GM10248 (cell line): Measurements from ENCODE around the gene AP3S2.

Source experiments
- CTCF ChIA-PET: fragments of 300-600 bp; sonication (Branson Sonifier 250); formaldehyde crosslinking; extraction: SDS; loops from one replicate; lab custom pipeline; 2021; ENCODE audit warnings: antibody characterized with exemption; lab: Yijun Ruan, JAX
- POLR2A ChIA-PET: fragments of 350-650 bp; sonication (Branson Sonifier 250); formaldehyde crosslinking; extraction: SDS; loops from one replicate; lab custom pipeline; 2020; ENCODE audit warnings: antibody characterized with exemption; lab: Yijun Ruan, JAX
- DNase-seq: peaks from one replicate; pipeline ENCODE4 v3.0.0; 2012; ENCODE audit errors: extremely low spot score
- CTCF ChIP-seq: IDR thresholded peaks from 2 replicates; pipeline ENCODE4 v1.5.1; 2012; ENCODE audit warnings: mild to moderate bottlenecking, low read depth; ENCODE audit errors: extremely low read depth, missing control alignments, control extremely low read depth

The AP3S2 gene

GRCh38 chr15:89932880-89933279, 39.1 kb upstream of the AP3S2 start:
- no peak for TF ChIP-seq CTCF
- CTCF ChIA-PET = interaction anchor here (0.8 to 1.8 kb wide), 4 partner anchors 15 to 58 kb away, joined by 3 to 4 read pairs (median 3); no protein-coding TSS in a partner anchor
- DNase-seq = no peak
- POLR2A ChIA-PET = no interaction called here

GRCh38 chr15:89928421-89928820, 34.6 kb upstream of the AP3S2 start:
- ChIA-PET POLR2A (no interaction called here), CTCF (no interaction called here)
- no peak for DNase-seq
- no peak for TF ChIP-seq CTCF

- no peak for TF ChIP-seq CTCF
- CTCF ChIA-PET = no interaction called here
- no peak for DNase-seq
- POLR2A ChIA-PET = no interaction called here
Measured at GRCh38 chr15:89926158-89926557, 32.4 kb upstream of the AP3S2 start.

GRCh38 chr15:89917442-89918101, 23.8 kb upstream of the AP3S2 start:
- TF ChIP-seq CTCF = no peak
- no peak for DNase-seq
- CTCF ChIA-PET = interaction anchor here (0.8 to 1.8 kb wide), 4 partner anchors 15 to 157 kb away, joined by 3 to 8 read pairs (median 4); no protein-coding TSS in a partner anchor
- POLR2A ChIA-PET = no interaction called here

- DNase-seq = no peak
- POLR2A ChIA-PET = no interaction called here
- CTCF ChIA-PET = no interaction called here
- TF ChIP-seq CTCF = no peak
Measured at GRCh38 chr15:89916660-89917059, 22.9 kb upstream of the AP3S2 start.

GRCh38 chr15:89912674-89913396, 19.0 kb upstream of the AP3S2 start, which contains the start of gene ARPIN:
TSS of gene ARPIN (minus strand) at chr15:89912952. CDS start at chr15:89912835, 117 bp downstream.
- no peak for DNase-seq
- POLR2A ChIA-PET = no interaction called here
- no peak for TF ChIP-seq CTCF
- CTCF ChIA-PET = interaction anchor here (1.0 to 1.4 kb wide), 2 partner anchors 22 to 38 kb away, joined by 3 read pairs; no protein-coding TSS in a partner anchor
